ENCODE data around the gene C19orf38.

GRCh38 chr19:10863107-10863717 lies 15.0 kb downstream of the C19orf38 start:
- no peak for TF ChIP-seq CTCF (IDR thresholded peaks at IDR 0.05)
- no peak for TF ChIP-seq POLR2A (IDR thresholded peaks at IDR 0.05)
